ENCODE results near the gene CRYAB. TPM values are rescaled to one million over a fixed set of nuclear protein-coding genes. Genes with fewer than 3 reads are reported as not detected.

The CRYAB gene
- polyA plus RNA-seq, 2 of the 4 experiments (the other 2 are of a cell fraction), result 1.1 to 25.3 TPM

DNA sequence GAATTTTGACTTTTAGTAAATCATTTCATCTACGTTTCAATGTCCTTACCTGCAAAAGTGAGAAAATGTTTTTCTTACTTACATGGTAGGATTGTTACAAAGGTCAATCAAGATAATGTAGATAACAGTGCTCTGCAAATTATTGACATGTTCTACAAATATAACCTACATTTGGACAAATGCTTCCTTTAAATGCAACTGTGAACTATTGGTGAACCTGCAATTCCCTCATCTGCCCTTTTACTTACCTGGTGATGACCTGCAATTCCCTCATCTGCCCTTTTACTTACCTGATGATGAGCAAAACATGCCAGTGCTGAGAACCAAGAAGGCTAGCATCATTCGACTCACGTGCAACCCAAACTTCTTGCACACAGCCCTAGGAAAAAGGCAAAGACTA, 51.3 kb downstream of the CRYAB start:
- DNase-seq (ENCODE audit: low read depth in 1 of 2, low spot score in 1 of 2), result no peak
- TF ChIP-seq ZNF302 (CRISPR knock-in tag; IDR thresholded peaks at IDR 0.05) (no peak), HEYL (CRISPR knock-in tag; IDR thresholded peaks at IDR 0.05) (no peak), GATA3 (IDR thresholded peaks at IDR 0.05; ENCODE audit: borderline replicate concordance) (no peak), SMC3 (IDR thresholded peaks at IDR 0.05) (no peak), RNF2 (IDR thresholded peaks at IDR 0.05; ENCODE audit: borderline replicate concordance, low read depth) (no peak), RFX5 (IDR thresholded peaks at IDR 0.05) (no peak), FOSB (CRISPR knock-in tag; IDR thresholded peaks at IDR 0.05) (no peak), EHMT2 (IDR thresholded peaks at IDR 0.05; ENCODE audit: low read depth) (no peak), HOXA7 (CRISPR knock-in tag; IDR thresholded peaks at IDR 0.05) (no peak), RARB (CRISPR knock-in tag; IDR thresholded peaks at IDR 0.05) (no peak), JUNB (IDR thresholded peaks at IDR 0.05) (no peak), HDAC2 (IDR thresholded peaks at IDR 0.05) (no peak), NFE2L2 (conservative IDR thresholded peaks at IDR 0.05; ENCODE audit: low read length) (no peak), NR3C1 (IDR thresholded peaks at IDR 0.05) (no peak)
- TF ChIP-seq, protein P1, sequence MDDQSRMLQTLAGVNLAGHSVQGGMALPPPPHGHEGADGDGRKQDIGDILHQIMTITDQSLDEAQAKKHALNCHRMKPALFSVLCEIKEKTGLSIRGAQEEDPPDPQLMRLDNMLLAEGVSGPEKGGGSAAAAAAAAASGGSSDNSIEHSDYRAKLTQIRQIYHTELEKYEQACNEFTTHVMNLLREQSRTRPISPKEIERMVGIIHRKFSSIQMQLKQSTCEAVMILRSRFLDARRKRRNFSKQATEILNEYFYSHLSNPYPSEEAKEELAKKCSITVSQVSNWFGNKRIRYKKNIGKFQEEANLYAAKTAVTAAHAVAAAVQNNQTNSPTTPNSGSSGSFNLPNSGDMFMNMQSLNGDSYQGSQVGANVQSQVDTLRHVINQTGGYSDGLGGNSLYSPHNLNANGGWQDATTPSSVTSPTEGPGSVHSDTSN (IDR thresholded peaks at IDR 0.05), result no peak
- TF ChIP-seq, protein P2, sequence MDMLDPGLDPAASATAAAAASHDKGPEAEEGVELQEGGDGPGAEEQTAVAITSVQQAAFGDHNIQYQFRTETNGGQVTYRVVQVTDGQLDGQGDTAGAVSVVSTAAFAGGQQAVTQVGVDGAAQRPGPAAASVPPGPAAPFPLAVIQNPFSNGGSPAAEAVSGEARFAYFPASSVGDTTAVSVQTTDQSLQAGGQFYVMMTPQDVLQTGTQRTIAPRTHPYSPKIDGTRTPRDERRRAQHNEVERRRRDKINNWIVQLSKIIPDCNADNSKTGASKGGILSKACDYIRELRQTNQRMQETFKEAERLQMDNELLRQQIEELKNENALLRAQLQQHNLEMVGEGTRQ (IDR thresholded peaks at IDR 0.05), result no peak
- TF ChIP-seq, protein P3, sequence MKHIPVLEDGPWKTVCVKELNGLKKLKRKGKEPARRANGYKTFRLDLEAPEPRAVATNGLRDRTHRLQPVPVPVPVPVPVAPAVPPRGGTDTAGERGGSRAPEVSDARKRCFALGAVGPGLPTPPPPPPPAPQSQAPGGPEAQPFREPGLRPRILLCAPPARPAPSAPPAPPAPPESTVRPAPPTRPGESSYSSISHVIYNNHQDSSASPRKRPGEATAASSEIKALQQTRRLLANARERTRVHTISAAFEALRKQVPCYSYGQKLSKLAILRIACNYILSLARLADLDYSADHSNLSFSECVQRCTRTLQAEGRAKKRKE (CRISPR knock-in tag; IDR thresholded peaks at IDR 0.05; ENCODE audit: low read depth), result no peak
- TF ChIP-seq, protein P4, sequence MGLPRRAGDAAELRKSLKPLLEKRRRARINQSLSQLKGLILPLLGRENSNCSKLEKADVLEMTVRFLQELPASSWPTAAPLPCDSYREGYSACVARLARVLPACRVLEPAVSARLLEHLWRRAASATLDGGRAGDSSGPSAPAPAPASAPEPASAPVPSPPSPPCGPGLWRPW (IDR thresholded peaks at IDR 0.05), result no peak
- TF ChIP-seq, protein P5, sequence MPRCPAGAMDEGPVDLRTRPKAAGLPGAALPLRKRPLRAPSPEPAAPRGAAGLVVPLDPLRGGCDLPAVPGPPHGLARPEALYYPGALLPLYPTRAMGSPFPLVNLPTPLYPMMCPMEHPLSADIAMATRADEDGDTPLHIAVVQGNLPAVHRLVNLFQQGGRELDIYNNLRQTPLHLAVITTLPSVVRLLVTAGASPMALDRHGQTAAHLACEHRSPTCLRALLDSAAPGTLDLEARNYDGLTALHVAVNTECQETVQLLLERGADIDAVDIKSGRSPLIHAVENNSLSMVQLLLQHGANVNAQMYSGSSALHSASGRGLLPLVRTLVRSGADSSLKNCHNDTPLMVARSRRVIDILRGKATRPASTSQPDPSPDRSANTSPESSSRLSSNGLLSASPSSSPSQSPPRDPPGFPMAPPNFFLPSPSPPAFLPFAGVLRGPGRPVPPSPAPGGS (IDR thresholded peaks at IDR 0.05), result no peak
- ChIA-PET POLR2A (no interaction called here), CTCF (interaction anchor here (1.7 kb wide), 1 partner anchor 11 kb away, joined by 4 read pairs; the partner anchor contains the start of gene ALG9)
- no peak for FAIRE-seq
- H3K9me3 ChIP-seq, result no peaks in the 10 kb centered on the region
- no peak overlapping the region for H3K4me2 ChIP-seq
- H3K4me1 ChIP-seq, result no peaks in the 10 kb centered on the region
- no peak for ATAC-seq
- H3K4me3 ChIP-seq, result no peak overlapping the region
- 86% methylated on average over 3 of the region's 3 CpGs for WGBS (ENCODE audit: missing lambda C conversion rate)
- no peak overlapping the region for H3K27ac ChIP-seq

Small RNA genes lying within 50 kb of the gene (small RNA-seq; reads per million reads assigned to genes)
- gene C11orf52 (0 reads per million in 6 experiments), gene GNG5P3 (0 reads per million in 6 experiments), gene RNA5SP351 (0 to 0.35 (median 0) reads per million in 6 experiments), gene RPL37AP8 (0 to 0.19 (median 0) reads per million in 6 experiments)

Other genes starting within 250 kb of the CRYAB start
- 24.7 and 26.3 TPM in 2 replicates for gene PPP2R1B, start 145.4 kb downstream of the CRYAB start, polyA plus RNA-seq (2011; rRNA removed)
- gene PPP2R1B, start 145.4 kb downstream of the CRYAB start, polyA plus RNA-seq (2017; fragmentation: RNase III; extraction: RNeasy Plus Mini Kit Qiagen cat#74134 plus additional on column Dnase treatment), result 16.9 to 18.6 TPM (median 17.9 TPM) in 3 replicates
- 31.4 and 33.3 TPM in 2 replicates for gene ALG9, start 40.2 kb downstream of the CRYAB start, polyA plus RNA-seq (2011; rRNA removed)
- gene ALG9, start 40.2 kb downstream of the CRYAB start, polyA plus RNA-seq (2017; fragmentation: RNase III; extraction: RNeasy Plus Mini Kit Qiagen cat#74134 plus additional on column Dnase treatment), result 15.0 to 15.8 TPM (median 15.3 TPM) in 3 replicates
- 2.4 and 3.0 TPM in 2 replicates for gene FDXACB1, start 32.6 kb downstream of the CRYAB start, polyA plus RNA-seq (2011; rRNA removed)
- gene FDXACB1, start 32.6 kb downstream of the CRYAB start, polyA plus RNA-seq (2017; fragmentation: RNase III; extraction: RNeasy Plus Mini Kit Qiagen cat#74134 plus additional on column Dnase treatment), result 1.9 to 2.1 TPM (median 2.1 TPM) in 3 replicates
- 59.7 and 84.6 TPM in 2 replicates for gene CFAP68, start 32.2 kb downstream of the CRYAB start, polyA plus RNA-seq (2011; rRNA removed)
- gene CFAP68, start 32.2 kb downstream of the CRYAB start, polyA plus RNA-seq (2017; fragmentation: RNase III; extraction: RNeasy Plus Mini Kit Qiagen cat#74134 plus additional on column Dnase treatment), result 36.3 to 40.3 TPM (median 36.5 TPM) in 3 replicates
- 0.07 TPM in 1 of 2 replicates, not detected in the other for gene HSPB2, start 964 bp upstream of the CRYAB start, polyA plus RNA-seq (2011; rRNA removed)
- gene HSPB2, start 964 bp upstream of the CRYAB start, polyA plus RNA-seq (2017; fragmentation: RNase III; extraction: RNeasy Plus Mini Kit Qiagen cat#74134 plus additional on column Dnase treatment), result not detected in 3 replicates
- gene C11orf52, start 7.1 kb upstream of the CRYAB start, polyA plus RNA-seq (2011; rRNA removed), result 0.13 and 0.19 TPM in 2 replicates
- 0.08 TPM in 1 of 3 replicates, not detected in the others for gene C11orf52, start 7.1 kb upstream of the CRYAB start, polyA plus RNA-seq (2017; fragmentation: RNase III; extraction: RNeasy Plus Mini Kit Qiagen cat#74134 plus additional on column Dnase treatment)
- gene DIXDC1, start 25.6 kb upstream of the CRYAB start, polyA plus RNA-seq (2011; rRNA removed), result 6.9 and 7.9 TPM in 2 replicates
- 5.5 to 7.4 TPM (median 7.1 TPM) in 3 replicates for gene DIXDC1, start 25.6 kb upstream of the CRYAB start, polyA plus RNA-seq (2017; fragmentation: RNase III; extraction: RNeasy Plus Mini Kit Qiagen cat#74134 plus additional on column Dnase treatment)
- 33.0 and 42.8 TPM in 2 replicates for gene DLAT, start 113.6 kb upstream of the CRYAB start, polyA plus RNA-seq (2011; rRNA removed)
- 32.1 to 33.3 TPM (median 32.5 TPM) in 3 replicates for gene DLAT, start 113.6 kb upstream of the CRYAB start, polyA plus RNA-seq (2017; fragmentation: RNase III; extraction: RNeasy Plus Mini Kit Qiagen cat#74134 plus additional on column Dnase treatment)
- 1.4 and 1.9 TPM in 2 replicates for gene PIH1D2, start 162.2 kb upstream of the CRYAB start, polyA plus RNA-seq (2011; rRNA removed)
- 0.98 to 1.3 TPM (median 1.2 TPM) in 3 replicates for gene PIH1D2, start 162.2 kb upstream of the CRYAB start, polyA plus RNA-seq (2017; fragmentation: RNase III; extraction: RNeasy Plus Mini Kit Qiagen cat#74134 plus additional on column Dnase treatment)
- gene NKAPD1, start 162.5 kb upstream of the CRYAB start, polyA plus RNA-seq (2011; rRNA removed), result 14.3 and 20.1 TPM in 2 replicates
- gene NKAPD1, start 162.5 kb upstream of the CRYAB start, polyA plus RNA-seq (2017; fragmentation: RNase III; extraction: RNeasy Plus Mini Kit Qiagen cat#74134 plus additional on column Dnase treatment), result 13.4 to 16.9 TPM (median 16.6 TPM) in 3 replicates
- gene TIMM8B, start 175.0 kb upstream of the CRYAB start, polyA plus RNA-seq (2011; rRNA removed), result 84.5 and 126 TPM in 2 replicates
- 85.3 to 94.0 TPM (median 87.6 TPM) in 3 replicates for gene TIMM8B, start 175.0 kb upstream of the CRYAB start, polyA plus RNA-seq (2017; fragmentation: RNase III; extraction: RNeasy Plus Mini Kit Qiagen cat#74134 plus additional on column Dnase treatment)
- 86.3 and 122 TPM in 2 replicates for gene SDHD, start 175.1 kb upstream of the CRYAB start, polyA plus RNA-seq (2011; rRNA removed)
- 91.5 to 94.5 TPM (median 94.1 TPM) in 3 replicates for gene SDHD, start 175.1 kb upstream of the CRYAB start, polyA plus RNA-seq (2017; fragmentation: RNase III; extraction: RNeasy Plus Mini Kit Qiagen cat#74134 plus additional on column Dnase treatment)

Measured in A549 (cell line).